HUES6 (cell line): ENCODE data around the gene EEF1A2.

ENCODE experiments used
- H3K27ac ChIP-seq: 2 replicates; pipeline ENCODE4 v1.7.0; 2013; ENCODE audit warnings: low read depth, mild to moderate bottlenecking, low read length, inconsistent platforms
- H3K27me3 ChIP-seq: 2 replicates; pipeline ENCODE4 v1.6.1; 2013; ENCODE audit warnings: low read length; ENCODE audit not compliant: control insufficient read depth, insufficient read depth
- H3K36me3 ChIP-seq: 2 replicates; pipeline ENCODE4 v1.6.1; 2013; ENCODE audit warnings: low read length; ENCODE audit not compliant: control insufficient read depth, insufficient read depth
- H3K4me1 ChIP-seq: 2 replicates; pipeline ENCODE4 v1.6.1; 2013; ENCODE audit warnings: low read length; ENCODE audit not compliant: control insufficient read depth, insufficient read depth
- H3K4me3 ChIP-seq: 2 replicates; pipeline ENCODE4 v1.5.1; 2013; ENCODE audit warnings: low read depth, low read length
- H3K9ac ChIP-seq: one replicate; pipeline ENCODE4 v1.6.1; 2013; ENCODE audit warnings: mild to moderate bottlenecking, low read length
- H3K9me3 ChIP-seq: 2 replicates; pipeline ENCODE4 v1.6.1; 2013; ENCODE audit warnings: low read depth, low read length; ENCODE audit not compliant: control insufficient read depth, insufficient read depth

EEF1A2 gene

GRCh38 chr20:63536241-63536977 is 37.5 kb upstream of the EEF1A2 start:
- Histone ChIP-seq H3K27me3 (no peaks in the 10 kb centered on the region), H3K27ac (no peak overlapping the region), H3K4me3 (no peak overlapping the region), H3K36me3 (no peaks in the 10 kb centered on the region), H3K9me3 (no peaks in the 10 kb centered on the region), H3K4me1 (peaks cover 7% of the 10 kb centered on the region; the same call in 1 of the 2 replicates), H3K9ac (no peak overlapping the region)

DNA sequence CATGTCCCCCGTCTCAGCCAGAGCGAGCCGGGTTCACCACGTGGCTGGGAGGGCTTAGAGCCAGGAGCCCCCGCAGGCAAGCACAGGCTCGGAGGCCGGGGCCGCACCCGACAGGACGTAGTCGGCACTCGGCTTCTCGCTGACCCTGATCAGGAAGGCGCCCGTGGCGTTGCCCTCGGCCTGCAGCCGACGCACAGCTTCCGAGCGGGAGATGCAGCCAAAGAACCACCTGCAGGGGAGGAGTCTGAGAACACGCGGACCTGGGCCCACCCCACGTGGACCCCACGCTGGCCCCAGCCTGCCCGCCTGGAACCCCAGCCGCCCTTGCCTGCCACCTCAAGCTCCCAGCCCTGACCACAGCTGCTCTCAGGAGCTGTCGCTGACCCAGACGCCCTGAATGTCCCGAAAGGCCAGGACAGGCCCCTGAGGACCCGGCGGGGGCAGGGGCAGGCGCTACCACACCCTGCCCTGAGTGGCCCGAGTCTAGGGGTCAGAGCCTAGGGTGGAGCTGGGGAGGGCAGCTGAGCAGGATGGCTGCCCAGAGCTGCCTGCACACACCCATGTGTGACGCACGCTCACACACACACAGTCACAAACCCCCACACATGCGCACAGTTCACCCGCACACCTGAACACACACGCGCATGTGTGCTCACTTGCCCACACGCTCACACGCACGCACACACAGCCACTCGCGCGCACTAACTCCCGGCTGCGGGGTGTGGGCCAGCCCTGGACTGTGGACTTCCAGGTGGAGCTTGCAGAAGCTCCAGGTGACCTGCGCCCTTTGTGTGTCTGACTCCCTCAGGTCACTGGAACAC is 36.2 kb upstream of the EEF1A2 start:
- Histone ChIP-seq H3K4me3 (no peak overlapping the region), H3K4me1 (peaks cover 7% of the 10 kb centered on the region; the same call in 1 of the 2 replicates), H3K9ac (no peak overlapping the region)

GRCh38 chr20:63534427-63534830 is 35.5 kb upstream of the EEF1A2 start:
- H3K27ac ChIP-seq, result no peak overlapping the region
- H3K4me3 ChIP-seq, result no peak overlapping the region
- no peak overlapping the region for H3K9ac ChIP-seq
- H3K36me3 ChIP-seq, result no peaks in the 10 kb centered on the region
- no peaks in the 10 kb centered on the region for H3K27me3 ChIP-seq
- peaks cover 7% of the 10 kb centered on the region; the same call in 1 of the 2 replicates for H3K4me1 ChIP-seq
- no peaks in the 10 kb centered on the region for H3K9me3 ChIP-seq

More for the DNA sequence above, 36.2 kb upstream of the EEF1A2 start:
- Histone ChIP-seq H3K27me3 (no peaks in the 10 kb centered on the region), H3K36me3 (no peaks in the 10 kb centered on the region), H3K27ac (no peak overlapping the region), H3K9me3 (no peaks in the 10 kb centered on the region)

DNA sequence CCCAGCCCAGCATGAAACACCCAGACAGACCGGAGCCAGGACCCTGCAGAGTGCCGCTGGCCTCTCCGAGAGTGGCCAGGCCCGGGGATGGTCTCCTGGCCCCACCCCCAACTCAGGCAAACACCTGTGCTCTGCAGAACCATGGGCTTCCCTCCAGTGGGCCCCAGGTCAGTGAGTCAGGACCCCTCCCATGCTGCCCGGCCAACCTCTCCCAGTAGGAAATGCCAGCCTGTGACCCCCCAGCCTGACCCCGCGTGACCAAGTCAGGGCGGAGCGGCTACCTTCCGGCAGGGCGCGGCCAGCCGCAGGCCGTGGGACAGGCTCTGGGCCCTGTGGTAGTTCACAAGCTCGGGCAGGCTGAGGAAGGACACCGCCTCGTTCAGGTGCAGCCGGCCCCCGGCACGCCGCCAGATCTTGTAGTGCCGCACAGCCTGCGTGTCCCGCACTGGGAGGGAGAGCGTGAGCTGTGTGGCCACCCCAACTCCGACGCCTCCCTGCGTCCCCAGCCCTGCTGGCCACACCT is 35.0 kb upstream of the EEF1A2 start:
- no peaks in the 10 kb centered on the region for H3K36me3 ChIP-seq
- no peak overlapping the region for H3K27ac ChIP-seq
- H3K9ac ChIP-seq, result no peak overlapping the region
- peaks cover 7% of the 10 kb centered on the region; the same call in 1 of the 2 replicates for H3K4me1 ChIP-seq
- H3K27me3 ChIP-seq, result no peaks in the 10 kb centered on the region
- H3K9me3 ChIP-seq, result no peaks in the 10 kb centered on the region
- H3K4me3 ChIP-seq, result no peak overlapping the region

DNA sequence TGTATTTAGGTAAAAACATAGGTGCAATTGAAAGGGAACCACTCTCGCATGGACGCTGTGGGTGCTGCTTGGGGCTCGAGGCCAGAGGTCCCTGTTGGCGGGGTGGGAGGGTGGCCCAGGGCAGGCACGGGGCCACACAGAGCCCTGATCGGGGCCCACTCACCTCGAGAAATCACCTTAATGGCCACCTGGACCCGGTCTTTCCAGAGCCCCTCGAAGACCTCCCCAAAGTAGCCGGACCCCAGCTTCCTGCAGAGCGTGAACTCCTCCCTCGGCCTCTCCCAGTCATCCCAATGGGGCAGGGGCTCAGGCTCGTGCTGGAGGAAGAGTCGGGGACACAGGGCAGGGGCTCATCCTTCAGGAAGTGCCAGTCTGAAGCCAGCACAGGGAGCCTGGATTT is 34.5 kb upstream of the EEF1A2 start:
- no peaks in the 10 kb centered on the region for H3K9me3 ChIP-seq
- no peaks in the 10 kb centered on the region for H3K27me3 ChIP-seq
- no peak overlapping the region for H3K9ac ChIP-seq
- H3K4me3 ChIP-seq, result no peak overlapping the region
- H3K36me3 ChIP-seq, result no peaks in the 10 kb centered on the region
- H3K27ac ChIP-seq, result no peak overlapping the region
- peaks cover 7% of the 10 kb centered on the region; the same call in 1 of the 2 replicates for H3K4me1 ChIP-seq

DNA sequence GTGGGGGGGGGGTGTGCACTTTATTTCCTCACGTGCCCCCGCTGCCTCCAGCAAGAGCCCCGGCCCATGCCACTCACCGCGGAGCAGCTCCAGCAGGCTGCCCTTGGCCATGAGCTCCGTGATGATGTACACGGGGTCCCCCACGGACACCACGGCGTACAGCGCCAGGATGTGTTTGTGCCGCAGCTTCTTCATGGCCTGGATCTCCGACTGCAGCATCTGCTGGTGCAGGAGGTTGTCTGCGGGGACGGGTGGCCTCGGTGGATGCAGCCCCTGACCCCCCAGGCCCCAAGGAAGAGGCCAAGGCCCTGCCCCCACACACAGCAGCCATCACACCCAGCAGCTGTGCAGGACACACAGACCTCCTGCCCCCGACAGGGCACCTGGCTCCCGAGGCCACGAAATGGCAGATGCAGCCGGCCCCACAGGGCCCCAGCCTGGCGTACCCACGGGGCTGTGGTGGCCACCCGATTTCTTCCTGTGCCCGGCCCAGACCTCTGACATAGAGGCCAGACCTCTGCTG is 33.6 kb upstream of the EEF1A2 start:
- H3K27ac ChIP-seq, result no peak overlapping the region
- peaks cover 4% of the 10 kb centered on the region; the same call in 1 of the 2 replicates for H3K4me1 ChIP-seq
- no peak overlapping the region for H3K4me3 ChIP-seq
- no peaks in the 10 kb centered on the region for H3K27me3 ChIP-seq
- H3K9me3 ChIP-seq, result no peaks in the 10 kb centered on the region
- H3K36me3 ChIP-seq, result no peaks in the 10 kb centered on the region
- H3K9ac ChIP-seq, result no peak overlapping the region

DNA sequence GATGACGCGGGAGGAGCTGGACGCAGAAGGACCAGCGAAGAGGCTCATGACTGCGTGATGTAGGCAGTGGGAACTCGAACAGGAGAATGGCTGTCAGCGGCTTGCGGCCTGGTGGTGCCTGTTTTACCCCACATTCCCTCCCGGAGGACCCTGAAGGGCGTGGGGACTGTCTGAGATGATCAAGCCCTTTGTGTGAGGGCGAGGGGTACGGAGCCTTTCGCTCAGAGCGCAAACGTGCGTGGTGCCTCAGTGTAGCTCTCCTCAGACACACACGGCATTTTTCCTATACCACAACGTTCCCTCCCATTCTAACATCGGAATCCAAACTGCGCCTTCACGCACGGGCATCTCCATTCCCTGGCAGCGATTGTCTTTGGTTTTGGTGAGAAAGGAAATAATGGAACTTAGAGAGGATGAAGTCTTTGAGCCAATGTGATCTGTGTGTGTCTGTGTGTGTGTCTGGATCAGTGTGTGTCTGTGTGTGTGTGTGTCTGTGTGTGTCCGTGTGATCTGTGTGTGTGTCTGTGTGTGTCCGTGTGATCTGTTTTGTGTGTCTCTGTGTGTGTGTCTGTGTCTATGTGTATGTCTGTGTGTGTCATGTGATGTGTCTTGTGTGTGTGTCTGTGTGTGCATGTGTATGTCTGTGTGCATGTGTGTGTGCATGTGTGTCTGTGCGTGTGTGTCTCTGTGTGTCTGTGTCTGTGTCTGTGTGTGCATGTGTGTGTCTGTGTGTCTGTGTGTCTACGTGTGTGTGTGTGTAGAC is 33.0 kb upstream of the EEF1A2 start:
- Histone ChIP-seq H3K9ac (no peak overlapping the region), H3K27me3 (no peaks in the 10 kb centered on the region), H3K4me1 (peaks cover 4% of the 10 kb centered on the region; the same call in 1 of the 2 replicates)

GRCh38 chr20:63530788-63531160 is 31.9 kb upstream of the EEF1A2 start:
- Histone ChIP-seq H3K27me3 (no peaks in the 10 kb centered on the region), H3K27ac (no peak overlapping the region), H3K36me3 (no peaks in the 10 kb centered on the region), H3K9me3 (no peaks in the 10 kb centered on the region), H3K9ac (no peak overlapping the region), H3K4me1 (no peaks in the 10 kb centered on the region), H3K4me3 (no peak overlapping the region)

More for the DNA sequence above, 33.0 kb upstream of the EEF1A2 start:
- H3K9me3 ChIP-seq, result no peaks in the 10 kb centered on the region
- H3K27ac ChIP-seq, result no peak overlapping the region
- no peaks in the 10 kb centered on the region for H3K36me3 ChIP-seq
- H3K4me3 ChIP-seq, result no peak overlapping the region

GRCh38 chr20:63529861-63530787 is 31.2 kb upstream of the EEF1A2 start:
- H3K4me1 ChIP-seq, result no peaks in the 10 kb centered on the region
- no peaks in the 10 kb centered on the region for H3K36me3 ChIP-seq
- H3K27me3 ChIP-seq, result no peaks in the 10 kb centered on the region

More at GRCh38 chr20:63529861-63530787, 31.2 kb upstream of the EEF1A2 start:
- H3K9me3 ChIP-seq, result no peaks in the 10 kb centered on the region
- H3K27ac ChIP-seq, result no peak overlapping the region
- H3K4me3 ChIP-seq, result no peak overlapping the region
- H3K9ac ChIP-seq, result no peak overlapping the region
